ENCODE measurements around the gene MAP1B.

The MAP1B gene

DNA sequence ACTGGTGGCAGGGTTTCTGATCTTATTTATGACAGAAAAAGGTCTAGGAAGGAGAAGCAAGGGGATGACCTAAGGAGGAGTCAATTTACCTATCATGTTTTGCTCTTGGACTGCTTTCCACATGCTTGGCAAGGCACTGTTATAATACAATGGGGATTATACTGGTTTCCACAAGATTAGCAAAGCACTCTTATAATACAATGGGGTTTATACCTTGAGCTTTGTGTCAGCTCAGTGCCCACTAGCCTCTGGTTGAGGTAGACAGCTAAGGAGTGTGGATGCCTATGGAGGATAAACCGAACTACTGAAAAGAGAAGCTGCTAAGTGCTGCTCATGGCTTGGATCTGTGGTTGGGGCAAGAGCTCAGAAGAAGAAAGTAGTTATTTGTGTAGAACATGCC, 144.1 kb downstream of the MAP1B start:
- DNase-seq (ENCODE audit: low read depth in 2 of 2) = no peak

- DNase-seq (ENCODE audit: low read depth in 2 of 2) = no peak
Observed at GRCh38 chr5:72252008-72252407, 144.7 kb downstream of the MAP1B start.

- DNase-seq (ENCODE audit: low read depth in 2 of 2) = no peak
Observed at GRCh38 chr5:72252574-72253155, 145.4 kb downstream of the MAP1B start.

- DNase-seq (ENCODE audit: low read depth in 2 of 2) = no peak
Observed at GRCh38 chr5:72255237-72255636, 148.0 kb downstream of the MAP1B start.

GRCh38 chr5:72255670-72256069, 148.4 kb downstream of the MAP1B start:
- no peak for DNase-seq (ENCODE audit: low read depth in 2 of 2)

DNA sequence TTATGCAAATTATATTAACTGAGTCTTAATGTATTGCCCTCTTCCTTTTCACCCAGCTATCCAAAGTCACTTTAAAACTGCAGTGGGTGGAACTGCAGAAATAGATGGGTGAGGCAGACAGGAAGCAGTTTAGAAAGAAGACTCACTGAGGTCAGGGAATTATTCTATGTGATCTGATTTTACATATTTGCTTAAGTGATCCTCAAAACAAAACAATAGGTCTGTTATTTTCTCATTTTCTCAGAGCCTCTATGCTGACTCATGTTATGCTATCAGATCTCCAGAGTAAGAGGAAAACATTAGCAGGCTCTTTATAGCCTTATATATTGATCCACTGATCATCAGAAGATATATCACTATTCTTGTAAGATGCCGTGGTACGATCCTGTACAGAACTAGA, 149.3 kb downstream of the MAP1B start:
- no peak for DNase-seq (ENCODE audit: low read depth in 2 of 2)
